Umbilical cord (tissue), 2 donors: Measurements from ENCODE around the gene TRIM71. TPM values are rescaled to one million over a fixed set of nuclear protein-coding genes. Genes with fewer than 3 reads are reported as not detected.
A peak's percentile ranks its signal among the peaks of the same experiment; 100 is the strongest.
"Not testable (repeated sequence)": the region's sequence is repeated elsewhere in the genome, so short reads cannot be mapped to it uniquely, and the experiment has no call there.

Source experiments
- DNase-seq: peaks from one replicate; pipeline ENCODE4 v3.0.0-alpha.2; 2015; ENCODE audit warnings: low spot score
- total RNA-seq: library from RNA; depleted of rRNA; stranded (reverse); fragments of >200 nt; gene quantifications from one replicate; pipeline ENCODE4 v1.2.3, GENCODE V29; 2014; ENCODE audit warnings: low replicate concordance; ENCODE audit not compliant: insufficient read depth

TRIM71 gene
- total RNA-seq, 1 donor from 2014 or later = 4.8 TPM

DNA sequence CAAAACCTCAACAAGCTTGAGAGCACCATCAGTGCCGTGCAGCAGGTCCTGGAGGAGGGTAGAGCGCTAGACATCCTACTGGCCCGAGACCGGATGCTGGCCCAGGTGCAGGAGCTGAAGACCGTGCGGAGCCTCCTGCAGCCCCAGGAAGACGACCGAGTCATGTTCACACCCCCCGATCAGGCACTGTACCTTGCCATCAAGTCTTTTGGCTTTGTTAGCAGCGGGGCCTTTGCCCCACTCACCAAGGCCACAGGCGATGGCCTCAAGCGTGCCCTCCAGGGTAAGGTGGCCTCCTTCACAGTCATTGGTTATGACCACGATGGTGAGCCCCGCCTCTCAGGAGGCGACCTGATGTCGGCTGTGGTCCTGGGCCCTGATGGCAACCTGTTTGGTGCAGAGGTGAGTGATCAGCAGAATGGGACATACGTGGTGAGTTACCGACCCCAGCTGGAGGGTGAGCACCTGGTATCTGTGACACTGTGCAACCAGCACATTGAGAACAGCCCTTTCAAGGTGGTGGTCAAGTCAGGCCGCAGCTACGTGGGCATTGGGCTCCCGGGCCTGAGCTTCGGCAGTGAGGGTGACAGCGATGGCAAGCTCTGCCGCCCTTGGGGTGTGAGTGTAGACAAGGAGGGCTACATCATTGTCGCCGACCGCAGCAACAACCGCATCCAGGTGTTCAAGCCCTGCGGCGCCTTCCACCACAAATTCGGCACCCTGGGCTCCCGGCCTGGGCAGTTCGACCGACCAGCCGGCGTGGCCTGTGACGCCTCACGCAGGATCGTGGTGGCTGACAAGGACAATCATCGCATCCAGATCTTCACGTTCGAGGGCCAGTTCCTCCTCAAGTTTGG lies 72.9 kb downstream of the TRIM71 start:
- DNase-seq = no peak

DNA sequence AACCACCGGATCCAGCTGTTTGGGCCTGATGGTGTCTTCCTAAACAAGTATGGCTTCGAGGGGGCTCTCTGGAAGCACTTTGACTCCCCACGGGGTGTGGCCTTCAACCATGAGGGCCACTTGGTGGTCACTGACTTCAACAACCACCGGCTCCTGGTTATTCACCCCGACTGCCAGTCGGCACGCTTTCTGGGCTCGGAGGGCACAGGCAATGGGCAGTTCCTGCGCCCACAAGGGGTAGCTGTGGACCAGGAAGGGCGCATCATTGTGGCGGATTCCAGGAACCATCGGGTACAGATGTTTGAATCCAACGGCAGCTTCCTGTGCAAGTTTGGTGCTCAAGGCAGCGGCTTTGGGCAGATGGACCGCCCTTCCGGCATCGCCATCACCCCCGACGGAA lies 73.6 kb downstream of the TRIM71 start:
- DNase-seq = no peak

DNA sequence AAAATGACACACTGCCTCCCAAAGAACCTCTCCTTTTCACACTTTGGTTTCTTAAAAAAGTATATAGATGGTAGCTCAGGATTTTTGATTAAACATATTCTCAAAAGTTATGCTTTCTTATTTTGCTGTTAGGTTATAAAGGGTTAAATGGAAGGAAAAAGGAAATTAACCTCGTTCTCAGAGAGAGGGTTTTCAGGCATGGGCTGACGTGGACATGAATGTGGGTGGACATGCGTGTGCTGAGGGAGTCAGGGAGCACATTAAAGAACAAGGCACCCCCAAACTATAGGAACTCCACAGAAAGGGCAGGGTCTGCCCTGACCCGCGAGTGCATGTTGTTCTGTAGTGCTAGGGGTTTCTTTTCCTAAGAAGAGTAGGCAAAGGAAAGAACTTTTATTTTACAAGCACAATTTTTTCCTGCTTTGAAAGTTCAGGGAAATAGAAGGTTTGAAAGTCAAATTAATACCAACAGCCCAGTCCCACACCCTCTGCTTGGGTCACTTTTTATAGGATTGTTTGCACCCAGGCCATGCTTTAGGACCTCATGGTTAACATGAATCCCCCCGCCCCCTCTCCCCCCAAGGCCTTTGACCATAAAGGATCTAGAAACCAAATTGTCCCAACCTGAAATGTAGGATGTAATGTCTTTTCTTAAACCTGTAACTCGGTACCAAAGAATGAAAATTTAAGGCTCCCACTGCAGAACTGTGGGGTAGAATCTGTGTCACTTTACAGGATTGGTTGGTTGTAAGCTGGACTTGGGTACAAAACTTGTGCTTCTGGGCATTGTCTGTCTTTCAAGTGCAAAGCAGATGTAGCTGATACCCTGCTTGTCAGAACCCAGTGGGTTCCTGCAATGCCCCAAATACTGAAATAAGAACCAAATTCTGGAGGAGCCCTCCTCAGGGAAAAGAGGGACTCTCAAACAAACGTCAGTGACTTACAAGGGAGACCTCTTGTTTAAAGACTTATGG lies 75.1 kb downstream of the TRIM71 start:
- DNase-seq = no peak

DNA sequence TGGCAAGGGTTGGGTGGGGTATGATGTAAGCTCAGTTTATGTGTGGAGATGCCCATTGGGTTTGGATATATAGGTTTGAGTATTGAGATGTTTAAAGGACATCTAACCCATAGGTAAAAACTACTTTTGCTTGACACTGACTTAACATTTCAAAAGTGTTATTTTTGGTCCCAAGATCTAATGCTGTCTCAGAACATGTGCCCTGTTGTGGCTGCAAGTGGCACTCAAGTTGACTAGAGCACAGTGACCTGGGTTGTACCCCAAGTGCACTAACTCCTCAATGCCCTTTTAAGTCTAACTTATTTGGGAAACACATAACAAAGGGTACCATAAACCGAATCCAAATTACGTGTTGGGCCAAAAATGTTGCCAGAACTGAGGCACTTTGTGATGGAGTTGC lies 77.2 kb downstream of the TRIM71 start:
- DNase-seq = no peak

DNA sequence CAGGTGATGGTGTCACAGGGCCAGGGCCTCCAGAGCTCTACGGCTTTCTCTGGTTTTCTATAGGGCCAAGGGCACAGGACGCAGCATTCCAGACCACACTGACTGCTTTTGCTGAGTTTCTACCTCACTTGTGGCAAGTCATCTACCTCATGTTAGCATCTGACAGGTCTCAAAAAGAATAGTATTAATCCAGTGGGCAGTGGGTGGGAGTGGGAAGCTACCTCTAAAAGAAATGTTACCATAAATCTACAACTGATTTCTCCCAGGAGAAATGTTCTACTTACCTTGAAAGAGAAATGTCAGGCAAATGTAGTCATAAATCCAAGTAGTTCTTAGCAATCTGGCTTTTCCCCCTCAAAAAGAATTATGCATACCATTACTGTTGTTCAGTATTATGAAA lies 77.9 kb downstream of the TRIM71 start:
- no peak for DNase-seq

DNA sequence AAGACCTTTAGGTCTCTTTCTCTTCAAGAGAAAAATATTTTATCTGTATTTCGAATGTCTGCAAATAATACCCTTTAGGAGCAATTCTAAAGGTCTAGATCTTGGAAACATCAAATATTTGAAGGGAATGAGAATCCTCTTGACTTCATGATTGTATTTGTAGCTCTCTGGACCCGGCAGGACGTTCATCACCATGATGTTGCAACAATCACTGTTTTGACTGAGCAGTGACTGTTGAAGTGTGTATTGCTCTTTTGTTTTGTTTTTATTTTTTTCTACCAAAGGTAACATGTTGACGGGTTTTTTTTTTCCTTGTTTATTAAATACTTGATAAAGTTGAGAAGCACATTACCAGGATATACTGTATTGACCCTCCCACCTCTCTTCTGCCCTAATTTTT lies 78.3 kb downstream of the TRIM71 start:
- DNase-seq = no peak

DNA sequence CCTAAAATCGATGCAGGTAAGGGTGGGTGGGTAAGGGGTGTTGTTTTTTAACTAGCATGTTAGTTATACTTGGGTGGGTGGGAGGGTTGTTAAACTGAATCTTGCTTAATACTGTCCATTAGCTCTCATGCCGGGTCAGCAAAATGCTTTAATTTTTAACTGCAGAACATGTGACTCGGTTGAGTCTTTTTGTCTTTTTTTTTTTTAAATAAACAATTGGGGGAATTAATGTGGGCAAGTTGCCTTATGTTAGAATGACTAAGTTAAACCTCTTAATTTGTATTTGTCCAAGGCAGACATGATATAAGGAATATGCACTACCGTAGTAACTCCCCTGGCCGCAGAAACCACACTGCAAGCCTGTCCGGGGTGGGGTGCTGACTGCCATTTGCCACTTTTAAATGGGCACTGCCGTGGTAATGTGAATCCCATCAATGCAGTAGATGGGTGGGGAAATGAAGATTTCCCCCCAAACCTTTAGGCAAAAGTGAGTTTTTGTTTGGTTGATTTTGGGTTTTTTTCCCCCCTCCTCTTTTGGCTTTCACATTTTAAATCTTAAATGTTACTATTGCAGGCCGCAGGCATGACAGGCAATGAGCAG lies 79.3 kb downstream of the TRIM71 start:
- no peak for DNase-seq

DNA sequence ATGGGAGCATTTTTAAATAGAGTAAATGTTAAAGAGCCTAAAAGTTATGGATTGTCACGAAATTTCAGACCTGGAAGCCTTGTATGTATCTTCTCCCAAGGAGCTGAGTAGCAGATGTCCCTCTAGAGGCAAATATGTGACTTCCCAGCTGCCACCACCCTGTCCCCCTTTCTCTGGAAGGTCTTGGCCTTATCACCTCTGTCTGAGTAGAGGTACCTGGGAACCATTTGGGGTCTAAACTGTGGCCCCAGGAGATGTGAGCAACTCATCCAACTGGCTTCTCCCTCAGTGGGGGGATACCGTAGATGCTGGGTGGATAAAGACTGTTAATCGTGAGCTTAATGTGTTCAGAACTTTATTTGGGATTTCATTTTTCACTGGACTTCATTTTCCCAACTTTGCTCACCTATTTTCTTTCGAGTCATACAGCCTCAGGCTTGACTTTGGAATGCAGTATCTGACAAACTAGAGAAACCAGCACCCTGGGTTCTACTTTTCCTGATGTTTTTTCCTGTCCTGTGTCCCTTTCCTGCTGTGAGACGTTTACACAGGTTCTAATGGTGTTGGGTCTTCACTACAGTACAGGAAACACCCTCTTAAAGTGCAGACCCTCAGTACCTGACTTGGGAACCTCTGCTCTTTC lies 80.3 kb downstream of the TRIM71 start:
- DNase-seq = no peak

DNA sequence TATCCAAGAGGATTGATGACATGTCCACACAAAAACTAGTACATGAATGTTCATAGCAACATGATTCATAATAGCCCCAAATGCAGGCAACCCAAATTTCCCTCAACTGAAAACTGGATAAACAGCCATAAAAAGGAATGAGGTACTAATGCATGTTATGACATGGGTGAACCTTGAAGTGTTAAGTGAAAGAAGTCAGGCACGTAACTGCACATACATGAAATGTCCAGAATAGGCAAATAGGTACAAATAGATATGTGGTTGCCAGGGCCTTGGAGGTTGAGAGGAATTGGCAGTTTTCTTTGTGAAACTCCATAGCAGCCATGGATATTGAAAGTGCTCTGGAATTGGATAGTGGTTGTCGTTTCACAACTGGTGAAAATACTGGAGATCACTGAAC lies 81.5 kb downstream of the TRIM71 start:
- no peak for DNase-seq

DNA sequence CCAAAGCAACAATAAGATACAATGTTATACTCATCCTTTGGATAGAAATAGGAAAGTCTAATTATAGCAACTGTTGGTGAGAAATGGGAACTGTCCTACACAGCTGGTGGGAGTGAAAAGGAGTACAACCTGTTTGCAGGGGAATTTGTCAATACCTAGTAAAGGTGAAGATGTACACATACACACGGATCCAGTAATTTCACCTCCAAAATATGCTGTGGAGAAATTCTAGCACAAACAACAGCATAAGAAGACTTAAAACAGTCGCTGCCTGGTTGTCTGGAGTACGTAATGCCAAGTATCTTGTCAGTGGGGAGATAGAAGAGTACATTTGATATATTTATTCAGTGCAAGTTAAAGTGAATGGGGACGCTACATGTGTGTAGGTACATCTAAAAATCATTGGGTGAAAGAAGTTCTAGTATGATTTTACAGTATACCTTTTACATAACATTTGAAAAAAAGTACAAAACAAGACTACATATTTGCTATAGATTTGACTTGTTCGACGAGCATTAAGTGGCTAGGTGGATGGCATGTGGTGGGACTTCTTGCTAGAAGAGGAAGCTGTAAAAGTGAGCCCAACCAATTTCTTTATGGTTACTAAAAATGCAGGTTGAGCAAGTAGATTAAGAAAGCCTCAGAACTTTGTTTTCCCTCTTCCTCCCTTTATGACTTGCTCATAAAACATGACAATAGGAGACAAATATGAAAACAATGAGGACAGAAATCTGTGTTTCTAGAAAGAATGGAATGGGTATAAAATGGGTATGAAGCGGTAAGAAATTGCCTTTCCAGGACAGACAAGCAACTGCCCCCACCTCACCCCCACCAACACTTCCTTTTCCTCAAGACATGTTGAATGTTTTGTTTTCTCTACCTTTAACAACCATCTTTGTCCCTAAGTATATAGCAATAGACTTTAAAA lies 83.5 kb downstream of the TRIM71 start:
- DNase-seq = no peak

DNA sequence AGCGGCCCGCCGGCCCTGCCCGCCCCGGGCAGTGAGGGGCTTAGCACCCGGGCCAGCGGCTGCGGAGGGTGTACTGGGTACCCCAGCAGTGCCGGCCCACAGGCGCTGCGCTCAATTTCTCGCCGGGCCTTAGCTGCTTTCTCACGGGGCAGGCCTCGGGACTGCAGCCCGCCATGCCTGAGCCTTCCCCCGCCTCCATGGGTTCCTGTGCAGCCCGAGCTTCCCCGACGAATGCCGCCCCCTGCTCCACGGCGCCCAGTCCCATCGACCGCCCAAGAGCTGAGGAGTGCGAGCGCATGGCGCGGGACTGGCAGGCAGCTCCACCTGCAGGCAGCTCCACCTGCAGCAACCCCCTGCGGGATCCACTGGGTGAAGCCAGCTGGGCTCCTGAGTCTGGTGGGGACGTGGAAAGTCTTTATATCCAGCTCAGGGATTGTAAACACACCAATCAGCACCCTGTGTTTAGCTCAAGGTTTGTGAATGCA lies 85.1 kb downstream of the TRIM71 start:
- DNase-seq = not testable (repeated sequence)

DNA sequence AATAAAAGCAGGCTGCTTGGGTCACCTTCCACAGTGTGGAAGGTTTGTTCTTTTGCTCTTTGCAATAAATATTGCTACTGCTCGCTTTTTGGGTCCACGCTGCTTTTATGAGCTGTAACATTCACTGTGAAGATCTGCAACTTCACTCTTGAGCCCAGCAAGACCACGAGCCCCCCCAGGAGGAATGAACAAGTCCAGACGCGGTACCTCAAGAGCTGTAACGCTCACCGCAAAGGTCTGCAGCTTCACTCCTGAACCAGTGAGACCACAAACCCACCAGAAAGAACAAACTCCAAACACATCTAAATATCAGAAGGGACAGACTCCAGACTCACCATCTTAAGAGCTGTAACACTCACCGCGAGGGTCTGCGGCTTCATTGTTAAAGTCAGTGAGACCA lies 86.2 kb downstream of the TRIM71 start:
- no peak for DNase-seq

DNA sequence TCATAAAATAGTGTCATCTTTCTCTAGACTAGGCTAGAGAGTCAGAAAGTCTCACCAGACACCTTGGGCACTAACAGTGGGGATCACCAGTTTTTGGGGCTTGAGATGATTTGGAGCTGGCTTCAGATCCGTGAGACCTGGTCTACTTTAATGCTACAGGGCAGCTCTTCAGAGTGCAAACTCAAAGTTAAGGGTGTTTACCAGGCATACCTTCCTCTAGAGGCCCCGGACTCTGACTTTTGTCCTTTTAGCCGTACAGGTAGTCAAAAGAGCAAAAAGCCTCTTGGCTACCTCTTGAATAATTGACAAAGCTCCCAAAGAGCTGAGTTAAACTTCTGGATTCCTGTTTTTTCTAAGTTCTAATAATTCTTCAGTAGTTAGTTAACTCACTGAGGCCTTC lies 92.2 kb downstream of the TRIM71 start:
- DNase-seq = no peak

DNA sequence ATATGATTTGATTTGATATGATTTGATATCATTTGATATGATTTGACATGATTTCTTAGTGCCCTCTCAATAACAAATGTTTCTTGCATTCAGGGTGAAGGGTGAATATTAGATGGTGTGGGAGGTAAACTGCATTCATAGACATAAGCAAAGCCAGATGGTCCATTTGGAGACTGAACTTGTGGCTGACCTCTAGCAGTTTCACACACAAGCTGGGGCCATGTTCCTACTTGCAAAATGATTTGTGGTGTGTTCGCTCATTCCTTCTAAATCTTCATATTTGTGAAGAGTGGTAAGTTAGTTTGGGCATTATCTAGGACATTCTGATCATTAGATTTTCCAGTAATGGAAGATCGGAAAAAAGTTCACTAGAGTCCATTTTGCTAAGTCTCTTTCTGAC lies 93.2 kb downstream of the TRIM71 start:
- no peak for DNase-seq

DNA sequence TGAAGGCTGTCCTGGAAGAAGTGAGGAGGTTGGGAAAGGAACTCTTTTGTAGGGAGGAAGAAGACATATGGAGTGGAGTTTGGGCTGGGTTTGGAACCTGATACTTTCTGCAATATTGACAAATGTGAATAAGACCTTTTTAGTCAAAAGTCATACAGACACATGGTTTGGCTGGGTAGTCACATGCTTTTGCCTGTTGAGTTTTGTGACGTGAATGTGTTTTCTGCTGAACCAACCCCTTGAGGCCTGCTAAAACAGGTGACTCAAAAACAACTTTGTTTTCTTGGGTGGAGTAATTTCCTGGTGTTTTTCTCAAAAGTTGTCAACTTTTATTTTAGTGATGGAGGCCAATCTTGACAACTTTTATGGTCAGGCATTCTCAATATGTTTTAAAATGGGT lies 94.2 kb downstream of the TRIM71 start:
- DNase-seq = no peak

DNA sequence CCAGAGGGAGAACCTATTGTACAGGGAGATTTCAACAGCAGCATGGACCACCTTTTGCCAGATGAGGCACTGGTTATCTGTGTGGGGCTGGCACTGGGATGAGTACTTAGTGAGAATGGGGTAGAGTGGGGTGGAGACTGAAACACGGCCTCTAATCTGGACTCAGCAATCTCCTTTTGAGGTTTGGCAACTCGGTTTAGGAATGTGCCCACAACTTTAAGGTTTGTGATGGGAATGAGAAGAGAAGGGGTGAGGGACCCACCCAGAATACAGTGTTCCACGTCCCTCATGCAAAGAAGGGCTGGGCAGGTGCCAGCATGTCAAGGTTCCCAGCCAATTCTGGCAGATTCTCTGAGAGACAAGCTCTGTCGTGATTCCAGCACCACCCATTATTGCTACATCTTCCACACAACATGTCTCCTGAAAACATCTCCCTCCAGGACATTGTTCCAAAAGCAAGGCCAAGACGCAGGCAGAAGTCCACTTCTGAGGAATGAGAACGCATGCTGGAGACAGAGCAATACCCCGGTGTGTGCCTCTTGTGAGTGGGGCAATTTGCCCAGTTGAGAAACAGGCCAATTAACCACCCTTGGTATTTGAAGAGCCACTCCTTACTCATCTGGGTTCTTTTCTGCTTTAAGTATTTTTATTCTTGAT lies 96.1 kb downstream of the TRIM71 start:
- peak; percentile 13 for DNase-seq

DNA sequence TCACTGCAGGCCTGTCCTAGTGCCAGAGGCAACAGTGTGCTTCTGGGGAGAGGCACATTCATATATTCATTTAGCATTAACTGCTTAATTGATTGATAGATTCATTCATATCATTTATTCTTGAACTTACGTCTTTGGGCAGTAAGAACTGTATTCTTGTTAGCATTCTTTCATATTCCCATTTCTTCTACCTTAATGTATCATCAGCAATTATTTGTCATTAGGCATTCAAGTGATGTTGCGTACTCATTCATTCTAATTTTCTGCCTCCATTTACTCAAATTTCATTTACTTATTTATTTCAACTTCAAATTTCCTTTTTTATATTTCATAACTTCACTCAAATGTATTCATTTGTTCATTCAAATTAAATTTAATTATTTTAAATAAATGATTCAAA lies 102.1 kb downstream of the TRIM71 start:
- no peak for DNase-seq

DNA sequence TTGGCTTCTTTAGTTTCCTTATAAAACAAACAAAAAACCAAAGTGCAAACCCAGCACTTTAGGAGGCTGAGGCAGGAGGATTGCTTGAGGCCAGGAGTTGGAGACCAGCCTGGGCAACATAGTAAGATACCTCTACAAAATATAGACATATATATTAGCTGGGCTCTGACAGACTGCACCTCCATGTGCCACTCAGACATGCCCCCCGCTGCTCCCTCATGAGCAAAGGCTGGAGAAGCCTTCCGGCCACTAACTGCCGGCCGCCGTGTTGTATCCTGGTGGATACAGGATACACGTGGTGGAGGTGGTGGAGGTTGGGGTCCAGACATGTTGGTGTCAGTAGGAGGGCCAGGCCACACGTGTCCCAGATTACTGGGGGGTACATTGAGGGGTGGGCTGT lies 104.3 kb downstream of the TRIM71 start:
- DNase-seq = no peak

DNA sequence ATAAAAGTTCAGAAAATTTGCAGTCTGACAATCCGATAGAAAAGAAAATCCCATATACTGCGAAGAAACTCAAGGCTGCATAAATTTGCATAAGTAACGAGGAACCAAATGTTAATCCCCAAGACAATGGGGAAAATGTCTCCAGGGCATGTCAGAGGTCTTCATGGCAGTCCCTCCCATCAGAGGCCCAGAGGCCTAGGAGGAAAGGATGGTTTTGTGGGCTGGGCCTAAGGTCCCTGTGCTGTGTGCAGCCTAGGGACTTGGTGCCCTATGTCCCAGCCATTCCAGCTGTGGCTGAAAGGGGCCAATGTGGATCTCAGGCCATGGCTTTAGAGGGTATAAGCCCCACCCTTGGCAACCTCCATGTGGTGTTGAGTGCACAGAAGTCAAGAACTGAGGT lies 112.4 kb downstream of the TRIM71 start:
- DNase-seq = no peak

DNA sequence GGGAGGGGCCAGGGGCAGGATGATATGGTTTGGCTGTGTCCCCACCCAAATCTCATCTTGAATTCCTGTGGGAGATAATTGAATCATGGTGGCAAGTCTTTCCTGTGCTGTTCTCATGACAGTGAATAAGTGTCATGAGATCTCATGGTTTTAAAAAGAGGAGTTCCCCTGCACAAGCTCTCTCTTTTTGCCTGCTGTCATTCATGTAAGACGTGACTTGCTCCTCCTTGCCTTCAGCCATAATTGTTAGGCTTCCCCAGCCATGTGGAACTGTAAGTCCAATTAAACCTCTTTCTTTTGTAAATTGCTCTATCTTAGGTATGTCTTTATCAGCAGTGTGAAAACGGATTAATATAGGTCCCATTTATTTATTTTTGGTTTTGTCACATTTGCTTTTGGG lies 113.5 kb downstream of the TRIM71 start:
- DNase-seq = not testable (repeated sequence)
